ENCODE data around the gene TTC13.

The TTC13 gene

DNA sequence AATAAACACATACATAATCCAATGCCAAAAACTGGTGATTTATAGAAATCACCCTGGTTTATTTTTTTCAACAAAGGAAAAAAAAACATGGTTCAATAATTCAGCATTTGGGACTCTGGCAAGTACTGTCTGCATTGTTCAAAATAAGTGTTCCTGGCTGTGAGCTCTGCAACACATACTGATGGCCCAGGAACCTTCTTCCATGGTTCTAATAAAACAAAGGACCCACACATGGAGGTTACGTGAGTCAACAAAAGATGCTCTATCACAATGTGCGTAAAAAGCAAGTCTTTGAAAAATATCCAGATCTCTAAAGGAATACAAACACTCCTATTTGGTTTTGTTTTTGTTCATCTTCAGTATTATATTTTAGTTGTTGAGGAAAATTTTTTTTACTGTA lies 72.4 kb downstream of the TTC13 start:
- DNase-seq, result no peak

DNA sequence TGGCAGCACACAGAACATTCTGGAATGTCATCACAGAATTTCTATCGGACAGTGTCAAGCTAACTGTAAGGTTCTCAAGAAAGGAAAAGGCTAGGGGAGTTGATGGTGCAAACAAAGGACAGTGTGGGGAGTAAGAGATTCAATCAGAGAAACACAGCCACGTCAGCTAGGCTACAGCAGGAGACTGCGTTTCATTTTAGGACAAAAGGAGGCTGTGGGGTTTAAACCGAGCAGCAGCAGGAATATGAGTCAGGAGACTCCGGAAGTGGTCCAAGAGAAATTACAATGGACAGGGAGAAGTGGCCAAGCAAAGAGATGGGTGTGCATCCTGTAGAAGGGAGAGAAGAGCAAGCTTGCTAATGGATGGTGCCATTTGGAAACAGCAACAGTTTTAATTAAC lies 72.9 kb downstream of the TTC13 start:
- no peak for DNase-seq

DNA sequence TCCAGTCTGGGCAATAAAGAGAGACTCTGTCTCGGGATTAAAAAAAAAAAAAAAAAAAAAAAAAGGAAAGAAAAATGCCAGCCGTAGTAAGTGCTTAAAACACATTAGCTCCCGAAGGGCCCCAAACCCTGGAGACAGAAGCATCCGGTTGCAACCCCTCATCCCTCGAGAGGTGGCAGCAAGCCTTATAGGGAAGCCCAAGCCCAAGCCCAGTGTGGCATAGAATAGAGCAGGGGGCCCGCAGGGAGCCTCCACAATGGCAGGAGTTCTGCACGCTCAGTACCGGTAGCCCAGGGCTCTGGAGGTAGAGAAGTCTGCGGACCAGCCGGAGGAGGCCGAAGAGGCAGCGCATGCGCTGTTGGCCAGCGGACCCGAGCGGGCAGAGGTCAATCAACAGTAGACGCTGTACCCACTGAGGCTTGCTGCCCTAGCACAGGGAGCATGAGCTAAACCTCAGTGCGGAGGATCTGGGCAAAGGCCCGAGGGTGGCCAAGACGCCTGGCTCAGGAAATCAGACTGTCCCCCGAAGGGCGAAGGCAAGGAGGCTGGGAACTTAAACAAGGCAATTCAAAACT lies 76.2 kb downstream of the TTC13 start:
- DNase-seq, result no peak

DNA sequence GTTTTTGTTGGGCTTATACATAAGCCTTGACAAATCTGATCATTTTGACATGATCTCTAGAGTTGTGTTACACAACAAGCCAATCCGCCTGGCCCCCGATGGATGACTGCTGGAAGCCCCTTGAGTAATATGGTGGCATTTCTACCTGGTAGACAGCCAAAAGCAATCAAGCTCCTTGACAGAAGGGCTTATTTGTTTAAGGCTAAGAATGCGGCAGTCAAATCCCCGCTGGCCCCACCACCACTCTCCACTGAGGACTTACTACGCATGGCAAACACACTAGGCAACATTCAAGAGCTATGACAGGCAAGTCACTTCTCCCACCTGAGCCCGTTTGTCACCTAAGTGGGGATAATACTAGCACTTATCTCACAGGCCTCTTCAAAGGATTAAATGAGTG lies 77.0 kb downstream of the TTC13 start:
- no peak for DNase-seq

DNA sequence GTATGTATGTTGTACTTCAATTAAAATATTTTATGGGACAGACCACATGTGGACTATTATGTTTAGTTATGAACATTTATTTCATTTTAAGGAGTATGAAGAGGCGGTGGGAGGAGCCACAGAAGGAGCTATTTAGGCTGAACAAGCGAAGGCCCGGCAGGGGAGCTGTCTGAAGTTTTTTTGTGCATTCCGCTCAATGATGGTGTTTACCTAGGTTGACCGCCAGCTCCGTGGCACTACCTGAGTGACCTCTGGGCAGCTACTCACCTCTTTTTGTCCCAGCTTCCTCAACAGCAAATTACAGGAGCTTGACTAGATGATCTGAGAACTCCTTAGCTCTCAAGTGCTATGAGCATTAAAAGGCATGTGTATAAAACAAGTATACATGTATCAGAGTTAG lies 77.7 kb downstream of the TTC13 start:
- no peak for DNase-seq

DNA sequence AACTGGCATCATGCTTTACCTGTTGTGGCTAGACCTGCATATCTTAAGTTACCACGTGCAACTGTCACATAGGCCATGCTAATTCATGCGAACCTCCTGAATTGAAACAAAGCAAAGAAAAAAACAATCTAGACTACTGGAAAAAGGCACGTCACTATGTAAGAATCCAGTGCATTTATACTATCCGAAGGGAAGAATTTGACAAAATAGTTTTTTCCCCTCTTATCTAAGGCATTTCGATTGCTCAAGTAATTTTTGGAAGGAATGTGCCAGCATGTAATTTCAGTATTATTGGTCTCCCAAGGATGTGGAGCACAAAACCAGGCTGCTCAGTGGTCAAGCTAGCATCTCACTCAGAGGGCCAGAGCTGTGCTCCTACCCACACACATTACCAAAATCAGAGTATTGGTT lies 78.8 kb downstream of the TTC13 start:
- peak; percentile 70 for DNase-seq

DNA sequence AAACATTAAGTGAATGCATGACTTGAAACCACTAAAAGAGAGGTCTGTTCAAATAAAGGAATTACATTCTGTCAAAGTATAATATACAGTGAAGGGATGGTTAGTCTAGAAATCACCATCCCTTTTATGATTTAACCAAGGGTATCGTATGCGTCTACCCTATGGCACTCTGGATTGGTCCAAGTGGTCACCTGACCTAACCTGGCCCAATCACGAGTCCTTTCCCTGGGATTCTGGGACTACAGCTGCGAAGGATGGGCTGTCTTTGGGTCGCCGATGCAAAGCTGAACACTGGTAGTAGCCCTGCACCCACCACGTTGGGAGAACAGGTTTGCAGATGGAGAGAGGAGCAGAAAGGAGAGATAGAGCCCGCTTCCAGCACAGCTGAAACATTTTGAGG lies 79.9 kb downstream of the TTC13 start:
- no peak for DNase-seq

DNA sequence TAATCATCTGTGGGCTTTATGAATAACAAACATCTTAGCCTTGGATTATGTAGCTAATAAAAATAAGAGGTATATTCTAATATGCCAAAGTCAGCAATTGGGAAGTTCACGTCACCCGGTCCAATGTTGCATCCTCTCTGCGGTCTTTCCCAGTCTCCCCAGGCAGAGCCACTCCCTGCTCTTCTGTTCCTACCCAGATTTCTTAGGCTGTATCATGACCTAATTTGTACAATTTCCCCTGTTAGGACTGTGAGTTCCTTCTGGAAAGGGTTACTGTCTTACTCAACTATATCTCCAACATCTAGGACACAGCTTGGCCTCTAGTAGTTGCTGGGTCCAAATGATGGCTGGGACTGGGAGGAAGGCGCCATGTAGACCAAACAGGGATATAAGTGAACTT lies 80.5 kb downstream of the TTC13 start:
- no peak for DNase-seq

DNA sequence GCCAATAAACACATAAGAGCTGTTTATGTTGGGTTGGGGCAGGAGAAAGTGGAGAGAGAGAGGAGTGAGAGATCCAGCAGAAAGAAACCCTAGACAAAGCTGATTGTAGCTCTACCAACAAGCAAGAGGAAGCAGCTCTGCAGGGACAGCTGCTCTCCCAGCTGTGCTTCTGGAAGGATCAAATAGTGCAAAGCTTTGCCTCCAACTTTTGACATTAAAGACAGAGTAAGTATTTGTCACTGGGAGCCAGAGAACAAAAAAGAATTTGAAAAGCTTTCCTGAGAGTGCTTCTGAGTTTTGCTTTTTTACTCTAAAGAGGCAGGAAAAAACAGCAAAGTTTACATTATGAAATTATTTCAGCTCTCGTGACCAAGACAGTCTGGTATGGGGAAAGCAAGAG lies 81.9 kb downstream of the TTC13 start:
- DNase-seq, result no peak

DNA sequence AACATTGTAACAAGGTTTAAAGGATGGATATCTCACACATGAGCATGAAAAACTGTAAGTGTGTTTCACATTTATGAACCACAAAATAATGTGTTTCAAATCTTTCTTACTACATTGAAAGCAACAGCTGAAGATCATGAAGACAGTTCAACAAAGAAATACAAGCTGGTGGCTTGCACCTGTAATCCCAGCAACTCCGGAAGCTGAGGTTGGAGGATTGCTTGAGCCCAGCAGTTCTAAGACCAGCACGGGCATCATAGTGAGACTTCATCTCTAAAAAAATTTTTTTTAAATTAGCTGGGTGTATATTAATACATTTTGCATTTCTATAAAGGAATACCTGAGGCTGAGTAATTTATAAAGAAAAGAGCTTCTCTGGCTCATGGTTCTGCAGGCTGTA lies 83.2 kb downstream of the TTC13 start:
- no peak for DNase-seq

DNA sequence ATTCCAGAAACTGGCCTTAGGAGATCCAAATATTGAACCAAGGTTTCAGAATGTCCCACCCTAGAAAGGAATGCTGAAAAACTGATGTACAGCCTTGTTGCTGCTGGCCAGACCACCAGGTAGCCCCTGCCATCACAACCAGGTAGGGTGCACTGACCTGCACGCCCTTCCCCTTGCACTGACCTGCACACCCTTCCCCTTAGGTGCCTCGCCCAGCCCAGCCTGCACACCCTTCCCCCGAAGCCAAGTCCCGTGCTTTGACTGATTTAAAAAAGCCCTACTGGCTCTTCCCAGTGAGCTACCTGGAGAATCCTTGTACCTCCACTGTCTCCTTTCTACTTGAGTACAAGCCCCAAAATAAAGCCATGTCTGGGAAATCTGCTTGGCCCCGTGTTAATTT lies 84.0 kb downstream of the TTC13 start:
- no peak for DNase-seq

DNA sequence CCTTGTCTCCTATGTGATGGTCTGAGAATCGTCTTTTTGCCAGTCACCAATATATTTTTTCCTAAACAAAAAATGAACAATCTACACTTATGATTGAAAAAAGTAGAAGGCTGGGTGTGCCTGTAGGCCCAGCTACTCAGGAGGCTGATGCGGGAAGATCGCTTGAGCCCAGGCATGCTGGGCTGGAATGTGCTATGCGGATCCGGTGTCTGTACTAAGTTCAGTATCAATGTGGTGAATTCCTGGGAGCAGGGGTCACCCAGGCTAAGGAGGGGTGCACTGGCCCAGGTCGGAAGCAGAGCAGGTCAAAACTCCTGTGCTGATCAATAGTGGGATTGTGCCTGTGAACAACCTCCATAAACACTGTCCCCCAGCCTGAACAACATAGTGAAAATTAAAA lies 84.6 kb downstream of the TTC13 start:
- no peak for DNase-seq

DNA sequence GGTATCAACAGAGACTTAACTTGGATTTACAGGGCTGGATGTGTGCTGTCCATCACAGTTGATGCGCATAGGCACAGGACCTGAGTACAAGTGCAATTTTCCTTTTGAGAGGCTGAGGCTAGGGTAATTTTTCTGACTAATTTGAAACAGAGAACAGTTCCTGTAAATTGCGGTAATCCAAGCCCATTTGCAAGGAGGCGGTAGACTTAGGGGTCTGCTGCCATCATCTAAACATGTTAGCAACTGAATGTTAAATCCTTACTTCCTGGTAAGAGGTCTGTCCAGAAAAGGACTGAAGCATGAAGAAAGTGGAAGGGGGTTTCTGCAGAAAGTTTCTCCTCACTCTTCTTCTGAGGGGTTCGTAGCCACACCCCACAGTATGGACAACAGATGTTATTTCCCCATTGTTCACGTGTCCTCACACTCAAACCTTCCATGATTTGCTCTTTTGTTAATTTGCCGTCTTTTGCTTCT lies 86.6 kb downstream of the TTC13 start:
- no peak for DNase-seq

DNA sequence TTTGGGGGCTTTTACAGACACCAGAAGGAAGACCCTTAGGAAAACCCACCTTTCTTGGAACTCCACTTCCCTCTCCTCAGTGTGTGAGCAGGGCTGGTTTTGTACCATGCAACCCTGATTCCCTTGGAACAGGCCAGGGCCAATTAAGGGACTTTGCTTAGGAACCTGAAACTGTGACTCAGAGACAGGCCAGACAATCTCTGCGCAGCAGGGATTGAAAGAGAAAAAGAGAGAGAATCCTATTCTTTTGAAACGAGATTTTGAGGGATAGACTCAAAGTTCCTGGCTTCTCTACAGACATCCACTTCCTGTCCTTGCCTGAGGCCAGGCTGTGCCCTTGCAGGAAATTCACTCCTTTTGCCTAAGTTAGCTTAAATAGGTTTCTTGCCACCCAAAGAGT lies 87.2 kb downstream of the TTC13 start:
- DNase-seq, result no peak

DNA sequence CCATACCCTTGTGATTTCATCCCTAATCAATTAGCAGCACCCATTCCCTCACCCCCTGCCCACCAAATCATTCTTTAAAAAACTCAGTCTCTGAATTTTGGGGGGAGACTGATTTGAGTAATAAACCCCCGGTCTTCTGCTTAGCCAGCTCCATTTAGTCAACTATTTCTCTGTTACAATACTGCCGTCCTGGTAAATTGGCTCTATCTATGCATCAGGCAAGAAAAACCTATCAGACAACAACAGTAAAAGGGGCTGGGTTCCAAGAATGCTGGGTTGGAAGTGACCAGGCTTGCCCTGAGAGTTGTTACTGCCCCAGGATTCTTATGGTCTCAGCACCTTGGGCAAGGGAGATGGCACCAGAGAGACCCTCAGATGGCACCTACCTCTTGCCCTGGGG lies 94.0 kb downstream of the TTC13 start:
- DNase-seq, result no peak

DNA sequence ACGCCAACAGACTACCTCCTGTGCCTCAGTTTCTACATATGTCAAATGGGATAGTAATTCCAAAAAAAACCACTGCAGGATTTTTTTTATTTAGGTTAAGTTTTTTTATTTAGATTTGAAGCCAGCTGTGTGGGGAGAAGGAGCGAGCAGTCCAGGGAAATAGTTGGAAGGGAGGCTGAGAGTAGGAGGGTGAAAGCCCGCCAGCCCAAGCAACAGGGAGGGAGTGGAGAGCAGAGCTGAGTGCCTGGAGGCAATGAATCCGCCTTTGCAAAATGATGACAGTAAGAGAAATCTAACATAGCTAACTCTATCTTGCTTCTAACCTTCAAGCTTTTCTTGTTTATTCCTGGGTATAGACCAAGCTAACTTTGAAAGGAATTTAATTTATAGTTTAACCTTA lies 94.7 kb downstream of the TTC13 start:
- no peak for DNase-seq

DNA sequence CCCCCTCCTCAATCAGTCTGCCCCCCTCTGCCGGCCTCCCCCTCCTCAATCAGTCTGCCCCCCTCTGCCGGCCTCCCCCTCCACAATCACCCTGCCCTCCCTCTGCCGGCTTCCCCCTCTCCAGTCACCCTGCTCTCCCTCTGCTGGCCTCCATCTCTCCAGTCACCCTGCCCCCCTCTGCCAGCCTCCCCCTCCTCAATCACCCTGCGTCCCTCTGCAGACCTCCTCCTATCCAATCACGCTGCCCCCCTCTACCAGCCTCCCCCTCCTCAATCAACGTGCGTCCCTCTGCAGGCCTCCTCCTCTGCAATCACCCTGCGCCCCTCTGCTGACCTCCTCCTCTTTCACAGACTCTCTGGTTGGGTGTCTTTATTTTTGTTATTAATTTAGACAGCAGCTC lies 98.9 kb downstream of the TTC13 start:
- DNase-seq, result no peak

DNA sequence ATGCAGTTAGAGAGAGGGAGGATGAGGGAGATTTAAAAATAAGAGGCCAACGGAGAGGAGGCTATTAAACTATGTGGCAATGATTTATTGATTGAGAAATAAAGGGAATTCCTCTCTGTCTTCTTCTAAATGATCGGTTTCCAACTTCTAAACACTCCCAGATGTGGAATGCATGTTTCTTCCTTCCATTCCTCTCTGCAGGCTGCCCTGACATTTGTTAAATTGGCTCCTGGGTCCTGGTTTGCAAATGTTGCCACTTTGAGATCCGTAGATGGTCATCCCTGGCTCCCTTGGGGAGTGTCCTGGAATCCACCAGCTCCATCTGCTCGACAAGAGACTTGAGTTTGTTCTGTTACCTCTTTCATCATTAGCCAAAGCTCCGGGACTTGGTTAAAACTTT lies 100.1 kb downstream of the TTC13 start:
- DNase-seq, result peak; percentile 100

DNA sequence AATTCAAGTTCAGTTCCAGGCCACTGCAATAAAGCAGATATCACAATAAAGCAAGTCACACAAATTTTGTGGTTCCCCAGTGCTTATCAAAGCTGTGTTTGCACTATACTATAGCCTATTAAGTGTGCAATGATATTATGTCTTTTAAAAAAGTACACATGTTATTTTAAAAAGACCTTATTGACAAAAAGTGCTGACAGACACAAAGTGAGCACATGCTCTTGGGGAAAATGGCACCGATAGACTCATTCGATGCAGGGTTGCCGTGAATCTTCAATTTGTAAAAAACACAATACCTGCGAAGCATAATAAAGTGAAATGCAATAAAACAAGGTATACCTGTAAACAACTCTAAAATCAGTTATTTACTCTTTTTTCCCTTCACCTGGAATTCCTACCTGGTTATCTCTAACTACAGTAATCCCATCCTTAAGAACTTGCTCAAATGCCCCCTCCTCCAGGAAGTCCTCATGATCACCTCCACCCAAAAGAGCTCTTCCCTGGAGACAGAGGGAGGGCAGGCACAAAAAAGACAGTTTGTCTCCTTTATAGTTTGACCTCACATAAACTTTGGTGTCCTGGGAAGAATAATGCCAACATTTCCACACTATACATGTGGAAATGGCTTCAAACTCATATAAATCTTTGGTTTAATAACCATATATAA lies 100.6 kb downstream of the TTC13 start:
- no peak for DNase-seq

DNA sequence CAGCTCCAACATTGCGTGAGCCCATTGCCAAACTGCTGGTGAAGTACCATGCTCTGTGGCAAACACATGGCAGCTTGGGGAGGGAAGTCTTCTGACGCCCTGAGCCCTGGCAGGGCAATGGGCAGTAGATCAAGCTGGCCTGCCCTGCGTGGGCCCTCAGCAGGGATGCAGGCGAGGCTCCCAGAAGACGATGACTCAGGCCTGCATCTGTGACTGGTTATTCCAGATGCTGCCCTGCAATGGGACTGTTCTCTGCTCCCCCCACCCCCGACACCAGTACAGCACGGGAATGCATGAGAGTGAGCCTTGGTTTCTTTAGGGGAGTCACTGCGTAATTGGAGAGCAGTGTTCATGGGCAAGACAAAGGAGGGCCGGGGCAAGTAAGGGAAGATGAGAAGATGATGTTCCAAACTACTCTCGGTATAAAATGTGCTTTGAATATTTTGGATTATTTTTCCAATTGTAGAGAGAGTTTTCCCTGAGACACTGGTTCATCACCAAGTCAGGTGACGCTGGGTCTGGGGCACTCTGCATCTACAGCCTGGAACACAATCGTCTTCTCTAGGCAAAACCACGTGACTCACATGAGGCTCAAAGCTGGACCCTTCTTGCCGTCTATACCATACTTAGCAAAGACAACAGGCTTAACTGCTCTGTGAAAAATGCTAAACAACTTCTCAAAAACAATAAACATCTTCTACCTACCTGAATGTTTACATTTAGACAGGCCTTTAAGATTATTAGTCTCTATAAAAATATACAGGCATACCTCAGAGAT lies 101.3 kb downstream of the TTC13 start:
- peak; percentile 91 for DNase-seq

DNA sequence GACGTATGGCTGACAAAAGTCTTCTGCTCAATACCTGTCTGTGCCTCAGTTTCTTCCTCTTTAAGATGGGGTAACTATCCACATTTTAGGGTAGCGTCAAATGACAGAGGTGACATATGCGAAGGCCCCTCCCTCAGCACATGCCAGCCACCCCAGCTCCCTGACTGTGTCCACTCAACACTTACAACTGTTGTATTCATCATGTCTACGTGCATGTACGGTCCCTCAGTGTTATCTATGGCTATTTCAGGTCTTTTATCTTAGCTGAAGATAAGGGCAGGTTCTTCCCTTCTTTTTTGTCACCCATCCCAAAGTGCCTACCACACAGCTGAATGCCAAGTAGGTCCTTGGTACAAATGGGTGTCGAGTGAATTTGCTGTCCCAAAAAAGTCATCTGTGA lies 102.0 kb downstream of the TTC13 start:
- DNase-seq, result no peak

DNA sequence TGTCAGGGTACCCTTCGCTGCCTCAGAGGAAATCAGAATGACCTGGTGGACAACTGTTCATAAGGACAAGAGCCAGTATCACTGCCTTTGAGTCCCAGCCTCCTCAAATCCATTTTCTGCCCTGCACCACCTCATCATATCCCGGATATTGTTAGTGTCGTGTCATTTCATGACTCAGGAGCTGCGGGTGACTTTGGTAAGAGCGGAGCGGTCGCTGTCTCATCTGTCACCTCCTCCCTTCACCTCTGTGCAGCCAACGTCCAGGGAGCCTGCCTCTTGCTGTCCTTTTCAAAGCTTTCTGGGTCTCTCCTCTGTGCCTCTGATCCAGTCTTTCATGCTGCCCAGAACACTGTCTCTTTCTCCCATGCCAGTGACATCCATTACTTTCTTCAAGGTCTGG lies 103.3 kb downstream of the TTC13 start:
- DNase-seq, result no peak

DNA sequence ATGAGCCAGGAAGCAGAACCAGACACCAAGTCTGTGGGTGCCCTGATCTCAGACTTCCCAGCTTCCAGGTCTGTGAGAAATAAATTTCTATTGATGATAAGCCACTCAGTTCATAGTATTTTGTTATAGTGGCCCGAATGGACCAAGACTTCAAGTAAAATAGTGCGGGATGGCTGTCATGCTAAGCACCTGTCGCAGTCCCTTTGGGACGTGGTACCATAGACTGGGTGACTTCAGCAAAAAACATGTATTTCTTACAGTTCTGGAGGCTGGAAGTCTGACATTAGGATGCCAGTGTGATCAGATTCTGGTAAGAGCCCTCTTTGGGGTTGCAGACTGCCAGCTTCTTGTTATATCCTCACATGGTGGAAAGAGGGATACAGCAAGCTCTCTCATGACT lies 107.7 kb downstream of the TTC13 start:
- no peak for DNase-seq

DNA sequence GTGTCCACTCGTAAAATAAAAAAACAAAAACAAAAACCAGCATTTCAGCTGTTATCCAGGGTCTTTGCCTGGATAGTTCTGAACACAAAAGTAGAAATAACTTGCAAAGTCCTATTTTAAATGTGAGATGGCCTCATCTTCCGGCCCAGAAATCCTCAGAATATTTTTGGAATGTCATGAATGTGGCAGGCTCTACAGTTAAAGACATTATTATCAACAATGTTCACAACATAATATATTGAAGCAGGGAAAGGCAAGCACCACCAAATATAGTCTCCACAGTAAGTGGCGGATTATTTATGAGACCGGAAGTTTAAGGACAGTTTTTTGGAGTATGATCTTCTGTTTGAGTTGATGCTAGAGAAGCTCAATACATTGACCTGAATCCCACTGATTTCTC lies 109.2 kb downstream of the TTC13 start:
- peak; percentile 85 for DNase-seq

All from fibroblast of skin of abdomen (primary cell).